HG03095 (cell line): Measurements from ENCODE around the gene RPS4Y2.

Source experiments
- ATAC-seq: cut with Tn5 transposase; IDR thresholded peaks from one replicate; pipeline ENCODE4 v1.9.1; 2021; ENCODE audit warnings: moderate library complexity; ENCODE audit not compliant: unreplicated experiment

Gene RPS4Y2

GRCh38 chrY:20817067-20817466 lies 61.2 kb downstream of the RPS4Y2 start:
- no peak for ATAC-seq
